HUES64 (cell line): Measurements from ENCODE around the gene ZNF862.

Source experiments
- H3K27ac ChIP-seq: 2 replicates; pipeline ENCODE4 v1.7.0; 2013; ENCODE audit warnings: low read depth, low read length, inconsistent platforms
- H3K27me3 ChIP-seq: 2 replicates; pipeline ENCODE4 v1.6.1; 2013; ENCODE audit warnings: mild to moderate bottlenecking, low read length; ENCODE audit not compliant: insufficient read depth
- H3K36me3 ChIP-seq: 2 replicates; pipeline ENCODE4 v1.6.1; 2013; ENCODE audit warnings: mild to moderate bottlenecking, low read length; ENCODE audit not compliant: insufficient read depth
- H3K4me1 ChIP-seq: 2 replicates; pipeline ENCODE4 v1.6.1; 2013; ENCODE audit warnings: mild to moderate bottlenecking, low read length, moderate library complexity; ENCODE audit not compliant: insufficient read depth
- H3K4me3 ChIP-seq: 2 replicates; pipeline ENCODE4 v1.5.1; 2013; ENCODE audit warnings: mild to moderate bottlenecking, low read length, moderate library complexity
- H3K9ac ChIP-seq: 2 replicates; pipeline ENCODE4 v1.6.1; 2013; ENCODE audit warnings: mild to moderate bottlenecking, low read depth, low read length
- H3K9me3 ChIP-seq: 2 replicates; pipeline ENCODE4 v1.6.1; 2013; ENCODE audit warnings: low read depth, low read length; ENCODE audit not compliant: insufficient read depth
- WGBS: fragments of 150-250, 120-280 bp; methylation state at CpG from one replicate; pipeline ENCODE4 v1.1.7; 2013; ENCODE audit warnings: missing lambda C conversion rate; 5-methylcytosine and 5-hydroxymethylcytosine counted together

Gene ZNF862

GRCh38 chr7:149819141-149819960 is 18.8 kb upstream of the ZNF862 start:
- H3K36me3 ChIP-seq = no peaks in the 10 kb centered on the region
- 91% methylated on average over 28 of the region's 28 CpGs for whole genome bisulfite sequencing
- no peak overlapping the region for H3K4me3 ChIP-seq
- H3K9me3 ChIP-seq = peaks cover 12% of the 10 kb centered on the region; the same call in 1 of the 2 replicates
- H3K27me3 ChIP-seq = no peaks in the 10 kb centered on the region
- H3K9ac ChIP-seq = no peak overlapping the region
- H3K4me1 ChIP-seq = 0 out of 2 replicates have a peak, but pooled peaks cover 6% of the 10 kb centered on the region
- no peak overlapping the region for H3K27ac ChIP-seq

- 92% methylated on average over 7 of the region's 7 CpGs for WGBS
- Histone ChIP-seq H3K36me3 (no peaks in the 10 kb centered on the region), H3K4me3 (no peak overlapping the region), H3K27ac (no peak overlapping the region), H3K27me3 (no peaks in the 10 kb centered on the region), H3K9ac (no peak overlapping the region), H3K9me3 (peaks cover 12% of the 10 kb centered on the region; the same call in 1 of the 2 replicates), H3K4me1 (0 out of 2 replicates have a peak, but pooled peaks cover 6% of the 10 kb centered on the region)
These were observed 18.2 kb upstream of the ZNF862 start for GRCh38 chr7:149819961-149820340.

GRCh38 chr7:149820622-149821190 is 17.5 kb upstream of the ZNF862 start:
- no peak overlapping the region for H3K9ac ChIP-seq
- H3K9me3 ChIP-seq = peaks cover 12% of the 10 kb centered on the region; the same call in 1 of the 2 replicates
- no peaks in the 10 kb centered on the region for H3K36me3 ChIP-seq
- 0 out of 2 replicates have a peak, but pooled peaks cover 4% of the 10 kb centered on the region for H3K4me1 ChIP-seq
- 93% methylated on average over 17 of the region's 17 CpGs for WGBS
- H3K27me3 ChIP-seq = no peaks in the 10 kb centered on the region
- no peak overlapping the region for H3K27ac ChIP-seq
- H3K4me3 ChIP-seq = no peak overlapping the region

DNA sequence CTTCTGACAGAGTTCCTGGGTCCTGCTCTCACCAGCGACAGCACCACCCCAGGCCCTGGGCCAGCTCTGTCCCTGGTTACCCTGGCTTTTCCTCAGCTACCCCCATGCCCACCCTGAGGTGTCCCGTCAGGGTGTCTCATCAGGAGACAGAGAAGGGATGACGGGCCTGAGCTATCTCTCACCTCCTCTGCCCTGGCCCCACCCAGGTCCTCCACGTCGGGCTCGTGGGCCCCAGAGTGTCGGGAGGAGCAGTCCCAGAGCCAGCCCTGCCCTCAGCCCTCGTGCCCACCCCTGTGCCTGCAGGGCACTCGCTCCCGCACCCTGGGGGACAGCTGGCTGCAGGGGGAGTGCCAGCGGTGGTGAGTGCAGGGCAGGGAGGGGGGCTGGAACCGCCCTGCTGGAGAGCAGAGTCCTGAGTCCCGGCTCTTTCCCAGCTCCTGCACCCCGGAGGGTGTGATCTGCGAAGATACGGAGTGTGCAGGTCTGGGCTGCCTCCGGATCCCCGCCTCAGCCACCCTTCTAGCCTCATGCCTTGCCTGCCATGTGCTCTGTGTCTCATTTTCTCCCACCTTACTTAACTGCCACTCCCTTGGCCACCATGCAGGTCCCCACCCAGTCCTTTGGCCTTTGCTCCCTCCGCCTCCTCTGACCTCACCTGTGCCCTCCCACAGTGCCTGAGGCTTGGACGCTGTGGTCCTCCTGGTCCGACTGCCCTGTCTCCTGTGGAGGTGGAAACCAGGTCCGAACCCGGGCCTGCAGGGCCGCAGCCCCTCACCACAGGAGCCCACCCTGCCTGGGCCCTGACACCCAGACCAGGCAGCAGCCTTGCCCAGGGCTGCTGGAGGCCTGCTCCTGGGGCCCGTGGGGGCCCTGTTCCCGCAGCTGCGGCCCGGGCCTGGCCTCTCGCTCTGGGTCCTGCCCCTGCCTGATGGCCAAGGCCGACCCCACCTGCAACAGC is 16.7 kb upstream of the ZNF862 start:
- peaks cover 12% of the 10 kb centered on the region; the same call in 1 of the 2 replicates for H3K9me3 ChIP-seq
- 89% methylated on average over 30 of the region's 30 CpGs for WGBS
- H3K4me1 ChIP-seq = no peaks in the 10 kb centered on the region
- H3K4me3 ChIP-seq = no peak overlapping the region
- no peak overlapping the region for H3K9ac ChIP-seq
- H3K36me3 ChIP-seq = no peaks in the 10 kb centered on the region
- no peak overlapping the region for H3K27ac ChIP-seq
- no peaks in the 10 kb centered on the region for H3K27me3 ChIP-seq

- Histone ChIP-seq H3K36me3 (no peaks in the 10 kb centered on the region), H3K9ac (no peak overlapping the region), H3K4me1 (no peaks in the 10 kb centered on the region), H3K27me3 (no peaks in the 10 kb centered on the region), H3K4me3 (no peak overlapping the region), H3K9me3 (peaks cover 12% of the 10 kb centered on the region; the same call in 1 of the 2 replicates), H3K27ac (no peak overlapping the region)
- WGBS = 95% methylated on average over 22 of the region's 22 CpGs
These were observed 15.7 kb upstream of the ZNF862 start for GRCh38 chr7:149822353-149822943.

GRCh38 chr7:149823191-149823630 is 15.0 kb upstream of the ZNF862 start:
- Histone ChIP-seq H3K4me1 (no peaks in the 10 kb centered on the region), H3K9me3 (peaks cover 12% of the 10 kb centered on the region; the same call in 1 of the 2 replicates), H3K27ac (no peak overlapping the region), H3K27me3 (no peaks in the 10 kb centered on the region), H3K9ac (no peak overlapping the region), H3K36me3 (no peaks in the 10 kb centered on the region), H3K4me3 (no peak overlapping the region)
- WGBS = 95% methylated on average over 8 of the region's 8 CpGs

DNA sequence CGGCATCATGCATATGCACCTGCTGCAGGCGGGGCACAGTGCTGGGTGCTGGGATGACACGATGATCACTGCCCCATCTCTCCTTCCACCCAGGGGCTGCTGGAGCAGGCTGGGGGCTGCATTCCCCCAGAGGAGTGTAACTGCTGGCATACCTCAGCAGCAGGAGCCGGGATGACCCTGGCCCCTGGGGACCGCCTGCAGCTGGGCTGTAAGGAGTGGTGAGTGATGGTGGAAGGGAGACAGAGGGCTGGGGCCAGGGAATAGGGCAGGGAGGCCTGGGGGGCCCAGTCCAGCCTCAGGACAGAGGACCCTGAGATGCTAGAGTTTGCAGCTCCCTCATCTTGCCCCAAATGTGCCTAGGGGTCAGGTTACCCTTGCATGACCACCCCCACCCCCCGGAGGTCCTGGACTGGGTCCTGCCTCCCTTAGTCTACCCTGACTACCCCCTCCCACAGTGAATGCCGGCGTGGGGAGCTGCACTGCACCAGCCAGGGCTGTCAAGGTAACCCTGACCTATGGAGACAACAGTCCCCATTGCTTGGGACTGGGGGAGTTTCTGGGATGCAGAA is 14.5 kb upstream of the ZNF862 start:
- Histone ChIP-seq H3K4me1 (no peaks in the 10 kb centered on the region), H3K27ac (no peak overlapping the region), H3K4me3 (no peak overlapping the region), H3K9ac (no peak overlapping the region), H3K9me3 (peaks cover 12% of the 10 kb centered on the region; the same call in 1 of the 2 replicates), H3K27me3 (no peaks in the 10 kb centered on the region), H3K36me3 (no peaks in the 10 kb centered on the region)
- 87% methylated on average over 8 of the region's 8 CpGs for WGBS

- Histone ChIP-seq H3K36me3 (no peaks in the 10 kb centered on the region), H3K4me3 (no peak overlapping the region), H3K9ac (no peak overlapping the region), H3K27ac (no peak overlapping the region), H3K27me3 (no peaks in the 10 kb centered on the region), H3K4me1 (no peaks in the 10 kb centered on the region), H3K9me3 (peaks cover 12% of the 10 kb centered on the region; the same call in 1 of the 2 replicates)
- WGBS = 92% methylated on average over 13 of the region's 13 CpGs
These were observed 13.9 kb upstream of the ZNF862 start for GRCh38 chr7:149824301-149824741.

DNA sequence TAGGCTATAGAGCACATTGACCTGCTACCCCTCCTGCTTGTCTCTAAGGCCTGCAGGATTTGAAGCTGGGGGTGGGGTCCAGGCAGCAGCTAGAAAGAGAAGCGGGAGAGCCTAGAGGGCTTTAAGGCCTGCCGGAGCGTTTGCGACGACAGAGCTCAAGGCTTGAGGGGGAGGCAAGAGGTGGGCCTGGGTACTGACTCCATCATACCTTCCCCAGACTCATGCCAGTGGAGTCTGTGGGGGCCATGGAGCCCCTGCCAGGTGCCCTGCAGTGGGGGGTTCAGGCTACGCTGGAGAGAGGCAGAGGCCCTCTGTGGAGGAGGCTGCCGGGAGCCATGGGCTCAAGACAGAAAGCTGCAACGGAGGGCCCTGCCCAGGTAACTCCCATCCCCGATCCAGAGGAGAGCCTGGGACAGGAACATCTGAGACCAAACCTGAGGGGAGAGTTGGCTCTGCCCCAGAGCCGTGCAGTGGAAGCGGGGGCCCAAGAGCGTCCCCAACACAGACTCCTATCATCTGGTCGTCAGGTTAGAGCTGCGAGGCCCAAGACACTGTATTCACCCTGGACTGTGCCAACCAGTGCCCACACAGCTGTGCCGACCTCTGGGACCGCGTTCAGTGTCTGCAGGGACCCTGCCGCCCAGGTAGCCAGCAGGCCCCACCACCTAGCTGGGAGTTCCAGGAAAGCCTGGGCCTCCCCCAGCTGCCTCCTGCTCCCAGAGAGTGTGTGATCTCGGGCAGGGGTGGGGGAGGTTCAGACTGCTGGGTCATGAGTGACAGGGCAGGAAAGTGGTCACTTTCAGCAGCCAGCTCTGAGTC is 13.2 kb upstream of the ZNF862 start:
- Histone ChIP-seq H3K27me3 (no peaks in the 10 kb centered on the region), H3K36me3 (no peaks in the 10 kb centered on the region), H3K9me3 (peaks cover 12% of the 10 kb centered on the region; the same call in 1 of the 2 replicates), H3K27ac (no peak overlapping the region), H3K4me1 (no peaks in the 10 kb centered on the region), H3K9ac (no peak overlapping the region), H3K4me3 (no peak overlapping the region)
- 93% methylated on average over 19 of the region's 19 CpGs for WGBS
